Endothelial cell of umbilical vein (primary cell): ENCODE data around the gene BANK1. TPM values are rescaled to one million over a fixed set of nuclear protein-coding genes. Genes with fewer than 3 reads are reported as not detected.

Experiments used
- BruUV-seq: library from RNA; stranded (reverse); fragments of 400-500 nt; replicated peaks from 2 replicates; lab custom pipeline; 2021; lab: Mats Ljungman, UMichigan
- CTCF ChIA-PET: fragments of 300-600, 350-600 bp; sonication (Branson Sonifier 250); formaldehyde crosslinking; loops from one replicate; lab custom pipeline; 2021; ENCODE audit warnings: antibody characterized with exemption, inconsistent platforms; lab: Charles Lee
- POLR2A ChIA-PET: fragments of 300-600, 350-600 bp; sonication (Branson Sonifier 250); formaldehyde crosslinking; loops from one replicate; lab custom pipeline; 2021; ENCODE audit warnings: antibody characterized with exemption, inconsistent platforms; lab: Charles Lee
- DNase-seq: peaks from one replicate; pipeline ENCODE4 v3.0.0-alpha.2; 2011; ENCODE audit warnings: low read depth, low spot score
- FAIRE-seq: peaks from 2 replicates; lab custom pipeline; 2011; peaks lifted over from hg19 to GRCh38; lab: Jason Lieb, UNC
- H2AFZ ChIP-seq: 2 replicates; pipeline ENCODE4 v1.6.0; 2012; ENCODE audit warnings: low read depth, low read length, control low read depth, inconsistent platforms
- H3K27ac ChIP-seq: 2 replicates; pipeline ENCODE4 v1.5.1; 2011; ENCODE audit warnings: low read depth, mild to moderate bottlenecking, control low read depth, low read length, moderate library complexity; ENCODE audit not compliant: insufficient read depth
- H3K27me3 ChIP-seq, 2 experiments: 2 replicates each; pipeline versions ENCODE4 v1.6.0 to v1.6.1; 2011; ENCODE audit warnings: low read length in 2 of 2, mixed read lengths in 1 of 2; ENCODE audit not compliant: control insufficient read depth in 2 of 2, insufficient read depth in 2 of 2
- H3K36me3 ChIP-seq, 2 experiments: 2 replicates in 1 of 2; 3 replicates in 1 of 2; pipeline ENCODE4 v1.5.1; 2011; ENCODE audit warnings: low read length in 2 of 2, mild to moderate bottlenecking in 1 of 2, moderate library complexity in 1 of 2; ENCODE audit not compliant: control insufficient read depth in 2 of 2, insufficient read depth in 2 of 2; ENCODE audit errors: extremely low read depth in 1 of 2
- H3K4me1 ChIP-seq: 3 replicates; pipeline ENCODE4 v1.5.1; 2011; ENCODE audit warnings: mild to moderate bottlenecking, low read length; ENCODE audit not compliant: control insufficient read depth, insufficient read depth; ENCODE audit errors: extremely low read depth
- H3K4me2 ChIP-seq: 2 replicates; pipeline ENCODE4 v1.6.1; 2011; ENCODE audit warnings: low read length, control low read depth, mixed read lengths; ENCODE audit not compliant: insufficient read depth
- H3K4me3 ChIP-seq, 3 experiments: fragments of 200-600 bp in 1 of 3; sonication (generic), shearing (Covaris generic) in 1 of 3; replicated peaks in 1 of 3; 2 replicates each; pipeline ENCODE4 v1.5.1; 2011 to 2016; ENCODE audit warnings: control low read depth in 3 of 3, low read length in 3 of 3, mild to moderate bottlenecking in 2 of 3, inconsistent platforms in 1 of 3, low read depth in 1 of 3, moderate library complexity in 1 of 3; ENCODE audit not compliant: insufficient read depth in 1 of 3
- H3K79me2 ChIP-seq: 2 replicates; pipeline ENCODE4 v1.6.0; 2012; ENCODE audit warnings: low read length, inconsistent platforms; ENCODE audit not compliant: control insufficient read depth, insufficient read depth
- H3K9ac ChIP-seq: replicated peaks from 2 replicates; pipeline ENCODE3; 2011; ENCODE audit warnings: low read length, control low read depth; ENCODE audit not compliant: insufficient read depth; ENCODE audit errors: extremely low read depth
- H3K9me1 ChIP-seq: replicated peaks from 3 replicates; pipeline ENCODE4 v1.6.0; 2011; ENCODE audit warnings: mild to moderate bottlenecking, low read length; ENCODE audit not compliant: control insufficient read depth, insufficient read depth; ENCODE audit errors: extremely low read depth
- H3K9me3 ChIP-seq: replicated peaks from 2 replicates; pipeline ENCODE4 v1.5.1; 2012; ENCODE audit warnings: low read length, inconsistent platforms; ENCODE audit not compliant: control insufficient read depth, insufficient read depth
- H4K20me1 ChIP-seq: replicated peaks from 2 replicates; pipeline ENCODE3; 2011; ENCODE audit warnings: mild to moderate bottlenecking, low read length; ENCODE audit not compliant: control insufficient read depth, insufficient read depth; ENCODE audit errors: extremely low read depth
- CTCF ChIP-seq, 2 donors: IDR thresholded peaks; 1 replicate in 1 of 2; 2 replicates in 1 of 2; pipeline ENCODE4 v1.5.1; 2011; ENCODE audit warnings: low read length in 2 of 2, mild to moderate bottlenecking in 2 of 2, moderate library complexity in 2 of 2, control low read depth in 1 of 2, inconsistent platforms in 1 of 2, low read depth in 1 of 2; ENCODE audit not compliant: insufficient read depth in 1 of 2; ENCODE audit errors: extremely low read depth in 1 of 2
- EZH2 ChIP-seq: IDR thresholded peaks from 2 replicates; pipeline ENCODE4 v1.6.1; 2012; ENCODE audit warnings: borderline replicate concordance, low read depth, mild to moderate bottlenecking, moderate library complexity, low read length, inconsistent platforms; ENCODE audit not compliant: severe bottlenecking
- FOS ChIP-seq: IDR thresholded peaks from 2 replicates; pipeline ENCODE4 v1.6.1; 2011; ENCODE audit warnings: mild to moderate bottlenecking, low read length, moderate library complexity, borderline replicate concordance; ENCODE audit not compliant: insufficient read depth
- GATA2 ChIP-seq: IDR thresholded peaks from 2 replicates; pipeline ENCODE4 v1.7.0; 2011; ENCODE audit warnings: low read depth, mild to moderate bottlenecking, moderate library complexity, mixed read lengths, low read length; ENCODE audit not compliant: insufficient read length, insufficient read depth
- JUN ChIP-seq: IDR thresholded peaks from 2 replicates; pipeline ENCODE4 v1.6.1; 2011; ENCODE audit warnings: borderline replicate concordance, low read depth; ENCODE audit not compliant: insufficient read length, insufficient read depth
- MAX ChIP-seq: IDR thresholded peaks from 2 replicates; pipeline ENCODE4 v1.6.1; 2011; ENCODE audit not compliant: insufficient read depth, insufficient read length
- MYC ChIP-seq: IDR thresholded peaks from one replicate; pipeline ENCODE4 v1.6.1; 2011; ENCODE audit warnings: mild to moderate bottlenecking, low read depth, low read length
- POLR2A ChIP-seq: IDR thresholded peaks from 2 replicates; pipeline ENCODE4 v1.6.1; 2012; ENCODE audit warnings: low read depth, mild to moderate bottlenecking, control low read depth, low read length
- POLR2AphosphoS5 ChIP-seq: IDR thresholded peaks from 2 replicates; pipeline ENCODE4 v1.6.1; 2012; ENCODE audit warnings: low read depth, mild to moderate bottlenecking, control low read depth, low read length, moderate library complexity; ENCODE audit not compliant: insufficient read depth
- dilution Hi-C: fragments of 300-500 bp; cut with MboI; formaldehyde crosslinking; loops from one replicate; pipeline ENCODE4 v1.15.0; 2019; ENCODE audit warnings: low sequenced_read_pairs; ENCODE audit not compliant: extremely low pct_ligation_motif_present
- intact Hi-C: fragments of 100-400 bp; cut with micrococcal nuclease; formaldehyde crosslinking; loops from one replicate; pipeline ENCODE4 v1.10.0; 2022
- polyA plus RNA-seq, 4 experiments: library from polyadenylated mRNA; depleted of rRNA in 3 of 4; stranded (reverse) in 3 of 4; unstranded in 1 of 4; fragments of >200 nt; gene quantifications; 2 replicates each; pipeline versions ENCODE4 v1.2.1 to v1.2.3, GENCODE V29; 2011 to 2012; ENCODE audit warnings: missing spikeins in 1 of 4
- total RNA-seq: library from RNA; stranded (reverse); gene quantifications from 2 replicates; pipeline ENCODE4 v1.2.3, GENCODE V29; 2021

Gene BANK1
- total and polyA plus RNA-seq, 2 donors (not counting 3 experiments of a cell fraction or from before 2014, with no cell fraction given), result 0.29 to 0.32 TPM

GRCh38 chr4:101870874-101871273 is 80.3 kb downstream of the BANK1 start:
- dilution Hi-C loops (no loop called here), intact Hi-C loops (no loop called here)
- BruUV-seq, result no TSS peak
- Histone ChIP-seq H3K9me1 (no peaks in the 10 kb centered on the region), H3K9me3 (no peaks in the 10 kb centered on the region), H3K27me3 (no peaks in the 10 kb centered on the region), H3K27ac (no peak overlapping the region), H3K4me1 (no peaks in the 10 kb centered on the region), H3K9ac (no peak overlapping the region), H2AFZ (no peak overlapping the region), H3K36me3 (no peaks in the 10 kb centered on the region), H3K79me2 (no peaks in the 10 kb centered on the region), H3K4me3 (no peak overlapping the region), H3K4me2 (no peak overlapping the region), H4K20me1 (no peaks in the 10 kb centered on the region)
- ChIA-PET POLR2A (no interaction called here), CTCF (interaction anchor here (1.2 kb wide), 1 partner anchor 138 kb away, joined by 3 read pairs; no protein-coding TSS in a partner anchor)
- FAIRE-seq (no peak), DNase-seq (no peak)
- TF ChIP-seq MYC (no peak), CTCF (IDR thresholded peaks at IDR 0.05; ENCODE audit: extremely low read depth in 1 of 2, insufficient read depth in 1 of 2, low read depth in 1 of 2, low read length in 2 of 2) (no peak), EZH2 (no peak), FOS (no peak), GATA2 (no peak), JUN (no peak), MAX (no peak), POLR2A (no peak), POLR2AphosphoS5 (no peak)
